ENCODE results near the gene CYP26C1.

DNA sequence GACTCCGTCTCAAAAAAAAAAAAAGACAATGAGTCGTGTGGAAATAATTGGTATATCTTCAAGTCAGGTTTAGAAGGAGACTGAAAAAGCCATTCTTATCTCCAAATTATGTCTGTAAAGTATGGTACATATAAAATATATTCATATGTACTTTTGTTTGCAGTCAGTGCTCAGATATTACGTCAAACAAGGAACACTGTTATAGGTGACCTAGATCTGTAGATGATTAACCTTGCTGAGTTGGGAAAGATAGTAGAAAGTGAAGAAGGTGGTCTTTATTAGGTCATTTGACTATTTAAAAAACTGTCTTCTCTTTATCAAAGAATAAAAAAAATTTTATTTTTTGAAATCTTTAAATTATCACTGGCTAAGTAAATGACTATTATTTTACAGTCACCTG is 44.9 kb upstream of the CYP26C1 start:
- TF ChIP-seq CTCF (IDR thresholded peaks at IDR 0.05) (no peak), POLR2A (IDR thresholded peaks at IDR 0.05) (no peak)
